B cell (primary cell): Measurements from ENCODE around the gene POU2F2.

ENCODE experiments used
- CTCF ChIP-seq: fragments of 200-600 bp; IDR thresholded peaks from one replicate; pipeline ENCODE4 v1.8.0; 2022; ENCODE audit warnings: antibody characterized with exemption, mild to moderate bottlenecking
- EZH2 ChIP-seq: IDR thresholded peaks from 2 replicates; pipeline ENCODE4 v1.6.1; 2012; ENCODE audit warnings: borderline replicate concordance, low read depth, mild to moderate bottlenecking, moderate library complexity, low read length; ENCODE audit not compliant: insufficient read depth, poor library complexity, severe bottlenecking

- TF ChIP-seq CTCF (no peak), EZH2 (no peak)
Observed at GRCh38 chr19:42114412-42114811, 17.8 kb downstream of the POU2F2 start.
